Measurements from ENCODE around the gene PIGK.

Gene PIGK

DNA sequence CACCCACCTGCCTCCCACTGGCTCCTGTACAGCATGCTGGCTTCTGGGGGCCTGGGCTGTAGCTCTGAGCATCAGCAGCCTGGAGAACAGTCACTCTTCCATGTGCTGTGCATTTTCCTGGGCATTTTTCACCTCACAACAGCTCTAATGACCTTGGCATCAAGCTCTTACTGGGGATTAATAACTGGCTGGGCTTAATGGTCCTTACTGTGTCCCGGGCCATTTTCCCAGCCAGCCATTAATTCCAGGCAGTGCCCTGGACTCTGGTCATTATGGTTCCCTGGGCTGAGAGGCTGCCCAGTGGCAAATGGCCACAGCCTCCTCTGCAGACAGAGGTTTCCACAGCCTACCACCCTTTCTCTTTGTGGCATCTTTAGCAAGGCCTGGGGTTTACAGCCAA lies 180.1 kb downstream of the PIGK start:
- no peak for DNase-seq (ENCODE audit: low read depth)
